Gastroesophageal sphincter (tissue), 3 donors: ENCODE data around the gene FARS2.

Source experiments
- CTCF ChIP-seq, 4 experiments: fragments of 200-600 bp in 2 of 4; fragments of 450-650 bp in 2 of 4; sonication (generic) in 1 of 4; IDR thresholded peaks; one replicate each; pipeline ENCODE4 v1.5.1; 2017 to 2019; ENCODE audit warnings: antibody characterized with exemption in 4 of 4, mild to moderate bottlenecking in 2 of 4, moderate library complexity in 2 of 4
- EP300 ChIP-seq: sonication (generic); formaldehyde crosslinking; IDR thresholded peaks from one replicate; pipeline ENCODE4 v1.6.1; 2017; ENCODE audit warnings: antibody characterized with exemption, mild to moderate bottlenecking
- POLR2A ChIP-seq, 2 donors: fragments of 450-650 bp; IDR thresholded peaks; one replicate each; pipeline ENCODE4 v1.6.1; 2017; ENCODE audit warnings: antibody characterized with exemption in 2 of 2, mild to moderate bottlenecking in 2 of 2, moderate library complexity in 1 of 2
- POLR2AphosphoS5 ChIP-seq: sonication (generic); formaldehyde crosslinking; IDR thresholded peaks from one replicate; pipeline ENCODE4 v1.6.1; 2017; ENCODE audit warnings: antibody characterized with exemption

DNA sequence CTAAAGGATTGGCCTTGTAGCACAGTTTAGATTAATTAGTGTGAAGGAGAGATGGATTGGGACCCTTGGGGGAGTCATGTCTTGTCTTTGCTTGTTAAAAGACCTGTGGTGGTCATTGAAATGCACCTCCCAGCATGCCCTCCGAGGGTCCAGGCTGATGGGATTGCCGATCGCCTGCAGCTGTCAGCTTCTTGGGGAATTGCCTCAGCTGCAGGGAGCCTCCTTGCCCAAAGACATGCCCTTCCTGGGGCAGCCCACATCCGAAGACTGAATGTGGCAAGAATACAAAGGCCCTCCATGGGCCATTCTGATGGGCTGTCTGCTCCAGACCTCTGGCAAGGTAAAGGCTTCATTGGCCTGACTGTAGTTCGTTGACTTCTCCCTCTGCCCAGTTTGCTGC lies 150.7 kb downstream of the FARS2 start:
- TF ChIP-seq CTCF (IDR thresholded peaks at IDR 0.05) (no peak), EP300 (no peak), POLR2A (IDR thresholded peaks at IDR 0.05) (no peak), POLR2AphosphoS5 (no peak)
